Astrocyte of the spinal cord (primary cell): ENCODE data around the gene LRRC4C.

Source experiments
- DNase-seq: peaks from one replicate; pipeline ENCODE4 v3.0.0; 2011; ENCODE audit warnings: low read depth, low spot score
- H3K4me3 ChIP-seq: 2 replicates; pipeline ENCODE4 v1.5.1; 2011; ENCODE audit warnings: low read depth, mild to moderate bottlenecking, low read length, moderate library complexity
- in situ Hi-C: cut with HindIII; loops from 2 replicates; pipeline ENCODE4 v1.10.0; 2017; ENCODE audit warnings: low sequenced_read_pairs
- TF ChIP-seq, protein P1 (sequence below): IDR thresholded peaks from 2 replicates; pipeline ENCODE4 v1.5.1; 2012; ENCODE audit warnings: low read depth, mild to moderate bottlenecking, low read length, inconsistent platforms

The LRRC4C gene

DNA sequence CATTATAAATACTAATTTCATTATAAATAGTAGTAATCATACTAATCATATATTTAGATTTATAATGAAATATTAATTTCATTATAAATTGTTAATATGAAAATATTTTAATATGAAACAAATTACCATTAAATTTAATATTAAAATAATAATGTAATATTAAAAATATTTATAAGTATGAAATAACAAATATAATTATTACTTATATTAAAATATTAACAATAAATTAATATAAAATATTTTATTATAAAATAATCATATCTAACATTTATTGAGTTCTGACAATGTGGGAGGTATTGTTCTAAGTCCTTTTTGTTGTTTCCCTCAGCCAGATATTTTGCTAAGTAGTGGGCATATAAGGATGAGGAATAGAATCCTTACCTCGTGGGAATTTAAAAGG is 1341.4 kb downstream of the LRRC4C start:
- in situ Hi-C loops, result no loop called here
- TF ChIP-seq, protein P1, sequence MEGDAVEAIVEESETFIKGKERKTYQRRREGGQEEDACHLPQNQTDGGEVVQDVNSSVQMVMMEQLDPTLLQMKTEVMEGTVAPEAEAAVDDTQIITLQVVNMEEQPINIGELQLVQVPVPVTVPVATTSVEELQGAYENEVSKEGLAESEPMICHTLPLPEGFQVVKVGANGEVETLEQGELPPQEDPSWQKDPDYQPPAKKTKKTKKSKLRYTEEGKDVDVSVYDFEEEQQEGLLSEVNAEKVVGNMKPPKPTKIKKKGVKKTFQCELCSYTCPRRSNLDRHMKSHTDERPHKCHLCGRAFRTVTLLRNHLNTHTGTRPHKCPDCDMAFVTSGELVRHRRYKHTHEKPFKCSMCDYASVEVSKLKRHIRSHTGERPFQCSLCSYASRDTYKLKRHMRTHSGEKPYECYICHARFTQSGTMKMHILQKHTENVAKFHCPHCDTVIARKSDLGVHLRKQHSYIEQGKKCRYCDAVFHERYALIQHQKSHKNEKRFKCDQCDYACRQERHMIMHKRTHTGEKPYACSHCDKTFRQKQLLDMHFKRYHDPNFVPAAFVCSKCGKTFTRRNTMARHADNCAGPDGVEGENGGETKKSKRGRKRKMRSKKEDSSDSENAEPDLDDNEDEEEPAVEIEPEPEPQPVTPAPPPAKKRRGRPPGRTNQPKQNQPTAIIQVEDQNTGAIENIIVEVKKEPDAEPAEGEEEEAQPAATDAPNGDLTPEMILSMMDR, result no peak
- no peak for DNase-seq
- H3K4me3 ChIP-seq, result no peak overlapping the region

DNA sequence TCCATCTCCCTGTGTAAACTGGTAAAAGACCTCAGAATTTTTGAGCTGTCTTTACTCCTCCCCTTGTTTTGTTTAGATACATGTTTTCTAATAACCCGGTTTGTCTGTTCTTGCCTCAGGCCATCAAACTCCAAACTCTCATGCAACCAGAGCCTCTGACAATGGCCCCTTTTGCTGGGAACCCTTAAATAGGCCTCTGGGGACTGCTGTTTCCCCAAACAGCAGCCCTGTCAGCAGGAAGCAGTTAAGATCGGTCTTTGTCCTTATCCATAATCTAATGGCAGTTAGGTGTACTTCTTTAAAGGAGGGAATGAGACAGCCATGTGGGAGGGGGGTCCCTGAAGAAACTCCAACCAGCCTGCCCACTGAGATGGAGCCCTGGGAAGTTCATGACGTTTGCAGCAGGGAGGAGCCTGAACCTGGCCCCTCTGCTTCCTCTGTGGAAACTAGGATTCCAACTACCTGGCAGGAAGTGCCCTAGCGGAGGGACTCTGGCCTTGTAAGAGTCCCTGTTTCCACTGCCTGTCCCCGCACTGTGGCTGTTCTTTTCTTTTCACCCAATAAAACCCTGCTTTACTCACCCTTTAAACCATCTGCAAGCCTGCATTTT is 1354.4 kb downstream of the LRRC4C start:
- no peak overlapping the region for H3K4me3 ChIP-seq
- TF ChIP-seq, protein P1, result no peak
- DNase-seq, result no peak
- in situ Hi-C loops, result no loop called here

DNA sequence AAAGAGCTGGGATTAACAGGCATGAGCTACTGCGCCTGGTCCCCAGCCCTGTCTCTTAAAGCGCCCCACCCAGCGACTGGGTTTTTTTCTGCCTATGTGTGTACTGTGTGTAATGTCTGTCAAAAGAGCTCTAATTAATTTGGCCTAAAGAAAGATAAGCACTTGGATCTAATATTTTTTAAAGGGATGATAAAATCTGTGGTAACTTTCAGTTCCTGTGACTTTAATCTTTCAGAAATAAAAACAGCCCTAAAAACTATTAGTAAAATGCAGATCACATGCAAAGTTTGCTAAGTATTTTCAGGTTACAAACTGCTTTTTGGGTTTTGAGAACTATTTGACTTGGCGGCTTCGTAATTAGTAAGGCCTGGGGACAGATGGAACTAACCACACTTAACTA is 1358.7 kb downstream of the LRRC4C start:
- in situ Hi-C loops, result no loop called here
- no peak overlapping the region for H3K4me3 ChIP-seq
- DNase-seq, result no peak
- TF ChIP-seq, protein P1, result no peak

DNA sequence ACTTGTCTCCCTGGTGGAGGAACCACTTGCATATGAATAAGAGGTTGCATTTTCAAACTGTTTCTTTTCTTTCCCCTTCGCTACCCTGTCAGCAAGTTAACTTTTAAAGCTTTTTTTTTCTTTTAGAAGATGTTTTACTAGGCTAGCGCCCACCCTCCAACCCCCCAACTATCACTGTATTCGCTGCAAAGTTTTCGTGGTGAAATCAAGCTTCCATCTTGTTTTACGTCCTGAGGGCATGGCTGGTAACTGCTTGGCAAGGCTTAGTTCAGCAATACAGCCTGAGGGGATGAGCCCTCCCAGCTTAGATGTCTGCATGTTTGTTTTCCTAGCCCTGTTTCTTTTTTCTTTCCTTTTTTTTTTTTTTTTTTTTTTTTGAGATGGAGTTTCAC is 1359.3 kb downstream of the LRRC4C start:
- no peak overlapping the region for H3K4me3 ChIP-seq
- TF ChIP-seq, protein P1, result no peak
- no peak for DNase-seq
- in situ Hi-C loops, result no loop called here

DNA sequence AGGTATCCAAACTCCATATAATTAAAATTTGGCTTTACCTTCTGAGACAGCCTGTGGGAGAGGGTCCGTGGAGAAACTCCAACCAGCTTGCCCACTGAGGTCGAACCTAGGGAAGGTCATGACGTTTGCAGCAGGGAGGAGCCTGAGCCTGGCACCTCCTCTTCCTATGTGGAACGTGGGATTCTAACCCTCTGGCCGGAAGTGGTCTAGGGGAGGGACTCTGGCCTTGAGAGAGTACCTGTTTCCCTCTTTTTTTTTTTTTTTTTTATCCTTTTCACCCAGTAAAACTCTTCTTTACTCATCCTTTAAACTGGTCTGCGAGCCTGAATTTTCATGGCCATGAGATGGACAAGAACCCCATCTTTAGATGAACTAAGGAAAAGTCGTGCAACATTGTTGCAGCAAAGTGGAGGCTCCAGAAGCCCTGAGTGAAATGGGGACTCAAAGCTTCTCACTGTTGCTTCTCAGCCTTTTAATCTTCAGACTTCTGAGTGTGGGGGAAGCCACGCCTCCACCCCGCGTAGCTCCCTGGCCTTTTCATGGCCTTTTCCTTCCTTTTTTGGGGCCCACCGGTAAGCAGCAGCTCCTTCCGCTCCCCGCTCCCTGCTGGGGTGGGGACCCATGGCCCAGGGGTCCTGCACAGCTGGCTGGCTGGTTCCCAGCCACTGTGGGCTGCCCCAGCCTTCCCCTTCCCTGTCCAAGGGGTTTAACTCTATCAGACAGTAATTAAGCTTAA is 1359.9 kb downstream of the LRRC4C start:
- no peak for DNase-seq
- H3K4me3 ChIP-seq, result no peak overlapping the region
- TF ChIP-seq, protein P1, result no peak
- in situ Hi-C loops, result no loop called here

DNA sequence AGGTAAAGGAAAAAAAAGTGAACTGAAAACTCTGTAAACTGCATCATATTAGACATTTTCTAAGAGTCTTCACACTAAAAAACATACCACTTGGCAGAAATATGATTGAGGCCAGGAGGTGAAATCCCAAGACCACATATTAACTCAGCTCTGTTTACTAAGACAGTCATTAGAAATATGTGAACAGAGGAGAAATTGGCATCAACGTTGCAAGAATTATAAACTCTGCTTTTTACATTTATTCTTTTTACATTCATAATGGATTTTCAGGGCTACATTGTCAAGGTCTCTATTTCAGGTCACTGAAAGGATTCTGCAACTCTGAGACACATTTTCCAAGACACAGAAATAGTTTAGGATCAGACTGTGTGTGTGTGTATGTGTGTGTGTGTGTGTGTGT is 1364.0 kb downstream of the LRRC4C start:
- in situ Hi-C loops, result no loop called here
- no peak overlapping the region for H3K4me3 ChIP-seq
- no peak for DNase-seq
- TF ChIP-seq, protein P1, result no peak
